Thyroid gland (tissue), 4 donors: ENCODE results near the gene ARFGEF2. TPM values are rescaled to one million over a fixed set of nuclear protein-coding genes. Genes with fewer than 3 reads are reported as not detected.

Experiments used
- DNase-seq, 2 donors: peaks; one replicate each; pipeline ENCODE4 v3.0.0-alpha.2; 2019
- H3K27ac ChIP-seq, 3 donors: fragments of 200-600 bp; sonication (generic); 1 replicate in 2 of 3; 2 replicates in 1 of 3; pipeline ENCODE4 v1.5.1; 2016 to 2019; ENCODE audit warnings: mild to moderate bottlenecking in 1 of 3, moderate library complexity in 1 of 3
- H3K27me3 ChIP-seq: fragments of 200-600 bp; sonication (generic); one replicate; pipeline ENCODE4 v1.5.1; 2019
- H3K36me3 ChIP-seq, 2 donors: fragments of 200-600 bp; sonication (generic); one replicate each; pipeline ENCODE4 v1.5.1; 2016 to 2019
- H3K4me1 ChIP-seq, 2 donors: fragments of 200-600 bp; sonication (generic); one replicate each; pipeline ENCODE4 v1.5.1; 2017 to 2019
- H3K4me3 ChIP-seq, 3 donors: fragments of 200-600 bp; sonication (generic); replicated peaks in 1 of 3; 1 replicate in 2 of 3; 2 replicates in 1 of 3; pipeline ENCODE4 v1.5.1; 2016; ENCODE audit warnings: mild to moderate bottlenecking in 1 of 3
- H3K9me3 ChIP-seq: fragments of 200-600 bp; sonication (generic); one replicate; pipeline ENCODE4 v1.5.1; 2017
- POLR2A ChIP-seq, 2 donors: fragments of 450-650 bp; IDR thresholded peaks; one replicate each; pipeline ENCODE4 v1.6.1; 2017; ENCODE audit warnings: antibody characterized with exemption in 2 of 2, mild to moderate bottlenecking in 2 of 2, moderate library complexity in 1 of 2
- WGBS, 2 donors: methylation state at CpG; one replicate each; pipeline ENCODE4 v1.1.5; 2017; 5-methylcytosine and 5-hydroxymethylcytosine counted together
- intact Hi-C: fragments of 100-400 bp; cut with DNase I; formaldehyde crosslinking; loops from one replicate; pipeline ENCODE4 v1.15.1; 2023
- total RNA-seq, 4 donors: library from RNA; depleted of rRNA; stranded (reverse); fragments of >200 nt; gene quantifications; one replicate each; pipeline ENCODE4 v1.2.3, GENCODE V29; 2016
- TF ChIP-seq, protein P1 (sequence below), 6 experiments: fragments of 200-600 bp in 3 of 6; fragments of 450-650 bp in 3 of 6; sonication (generic) in 3 of 6; IDR thresholded peaks; one replicate each; pipeline ENCODE4 v1.5.1; 2016 to 2019; ENCODE audit warnings: antibody characterized with exemption in 6 of 6, mild to moderate bottlenecking in 2 of 6, inconsistent platforms in 1 of 6, moderate library complexity in 1 of 6

The ARFGEF2 gene
- total RNA-seq, 4 donors from 2014 or later = 92.3 to 131 (median 101) TPM

DNA sequence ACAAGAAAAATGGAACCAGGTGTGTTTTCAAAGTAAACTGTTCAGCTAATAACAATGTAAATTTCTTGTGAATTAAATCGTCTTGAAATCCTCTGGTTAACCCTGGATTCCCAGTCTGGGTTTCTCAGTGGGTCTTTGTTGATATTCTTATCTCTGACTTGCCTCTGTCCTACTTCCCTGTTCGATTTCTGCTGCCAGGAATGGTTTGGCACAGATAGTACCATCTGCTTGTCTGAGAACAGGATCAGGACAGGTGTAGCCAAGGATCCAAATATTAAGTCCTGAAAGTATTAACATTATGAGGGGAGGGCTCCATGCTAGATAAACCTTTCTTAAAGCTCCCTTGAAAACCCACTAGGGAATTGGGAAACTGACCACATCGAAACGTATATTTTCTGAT lies 30.1 kb downstream of the ARFGEF2 start:
- WGBS, 2 donors = 83 to 92% methylated on average over 4 of the region's 4 CpGs
- Histone ChIP-seq H3K4me3 (no peak overlapping the region), H3K27ac (no peak overlapping the region), H3K4me1 (peaks cover 20 to 29% of the 10 kb centered on the region in 2 donors), H3K9me3 (no peaks in the 10 kb centered on the region), H3K36me3 (peaks cover 34 to 52% of the 10 kb centered on the region in 2 donors), H3K27me3 (no peaks in the 10 kb centered on the region)
- no peak for DNase-seq
- intact Hi-C loops = no loop called here
- no peak for TF ChIP-seq POLR2A (IDR thresholded peaks at IDR 0.05)
- TF ChIP-seq, protein P1, sequence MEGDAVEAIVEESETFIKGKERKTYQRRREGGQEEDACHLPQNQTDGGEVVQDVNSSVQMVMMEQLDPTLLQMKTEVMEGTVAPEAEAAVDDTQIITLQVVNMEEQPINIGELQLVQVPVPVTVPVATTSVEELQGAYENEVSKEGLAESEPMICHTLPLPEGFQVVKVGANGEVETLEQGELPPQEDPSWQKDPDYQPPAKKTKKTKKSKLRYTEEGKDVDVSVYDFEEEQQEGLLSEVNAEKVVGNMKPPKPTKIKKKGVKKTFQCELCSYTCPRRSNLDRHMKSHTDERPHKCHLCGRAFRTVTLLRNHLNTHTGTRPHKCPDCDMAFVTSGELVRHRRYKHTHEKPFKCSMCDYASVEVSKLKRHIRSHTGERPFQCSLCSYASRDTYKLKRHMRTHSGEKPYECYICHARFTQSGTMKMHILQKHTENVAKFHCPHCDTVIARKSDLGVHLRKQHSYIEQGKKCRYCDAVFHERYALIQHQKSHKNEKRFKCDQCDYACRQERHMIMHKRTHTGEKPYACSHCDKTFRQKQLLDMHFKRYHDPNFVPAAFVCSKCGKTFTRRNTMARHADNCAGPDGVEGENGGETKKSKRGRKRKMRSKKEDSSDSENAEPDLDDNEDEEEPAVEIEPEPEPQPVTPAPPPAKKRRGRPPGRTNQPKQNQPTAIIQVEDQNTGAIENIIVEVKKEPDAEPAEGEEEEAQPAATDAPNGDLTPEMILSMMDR (IDR thresholded peaks at IDR 0.05) = no peak

DNA sequence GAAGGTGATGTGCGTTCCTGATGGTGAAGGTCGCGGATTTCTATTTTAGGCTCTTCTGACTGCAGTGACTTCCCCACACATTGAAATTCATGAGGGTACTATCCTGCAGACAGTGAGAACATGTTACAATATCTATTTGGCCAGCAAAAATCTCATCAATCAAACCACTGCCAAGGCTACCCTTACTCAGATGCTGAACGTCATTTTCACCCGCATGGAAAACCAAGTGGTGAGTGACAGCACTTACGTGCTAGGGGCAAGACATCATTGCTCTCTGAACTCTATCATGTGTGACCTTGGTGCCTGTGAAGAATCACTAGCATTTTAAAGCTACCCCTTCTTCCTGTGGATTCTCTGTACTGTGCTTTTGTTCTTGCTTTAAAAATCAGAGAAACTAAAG lies 31.1 kb downstream of the ARFGEF2 start:
- 83 to 90% methylated on average over 6 of the region's 6 CpGs for WGBS, 2 donors
- intact Hi-C loops = no loop called here

DNA sequence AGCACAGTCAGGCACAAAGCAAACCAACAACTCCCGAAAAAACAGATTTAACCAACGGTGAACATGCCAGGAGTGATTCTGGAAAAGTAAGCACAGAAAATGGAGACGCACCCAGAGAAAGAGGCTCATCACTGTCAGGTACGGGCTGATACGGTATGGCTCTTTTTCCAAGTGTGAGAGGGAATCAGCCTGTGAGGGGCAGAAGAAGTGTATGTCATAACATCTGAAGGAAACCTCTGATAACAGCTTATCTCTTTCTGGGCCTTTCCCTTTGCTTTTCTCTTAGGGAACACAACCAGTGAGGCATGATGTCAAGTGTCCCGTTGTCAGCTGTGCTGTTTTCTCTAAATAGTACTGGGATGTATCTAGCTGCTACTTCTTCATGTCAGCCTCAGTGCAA lies 32.1 kb downstream of the ARFGEF2 start:
- Histone ChIP-seq H3K4me3 (no peak overlapping the region), H3K36me3 (peaks cover 46 to 59% of the 10 kb centered on the region in 2 donors), H3K9me3 (no peaks in the 10 kb centered on the region), H3K4me1 (peaks cover 17 to 24% of the 10 kb centered on the region in 2 donors), H3K27me3 (no peaks in the 10 kb centered on the region), H3K27ac (peak overlapping the region in 1 of 3 donors; percentile 15)
- intact Hi-C loops = no loop called here
- WGBS, 2 donors = 84 to 87% methylated on average over 6 of the region's 6 CpGs
- no peak for TF ChIP-seq POLR2A (IDR thresholded peaks at IDR 0.05)
- TF ChIP-seq, protein P1 (IDR thresholded peaks at IDR 0.05) = no peak
- DNase-seq = no peak

More for the DNA sequence above, 31.1 kb downstream of the ARFGEF2 start:
- Histone ChIP-seq H3K4me3 (no peak overlapping the region), H3K9me3 (no peaks in the 10 kb centered on the region), H3K27me3 (no peaks in the 10 kb centered on the region), H3K27ac (no peak overlapping the region), H3K36me3 (peaks cover 42 to 59% of the 10 kb centered on the region in 2 donors), H3K4me1 (peaks cover 20 to 29% of the 10 kb centered on the region in 2 donors)
- TF ChIP-seq, protein P1 (IDR thresholded peaks at IDR 0.05) = no peak
- TF ChIP-seq POLR2A (IDR thresholded peaks at IDR 0.05) = no peak
- no peak for DNase-seq

DNA sequence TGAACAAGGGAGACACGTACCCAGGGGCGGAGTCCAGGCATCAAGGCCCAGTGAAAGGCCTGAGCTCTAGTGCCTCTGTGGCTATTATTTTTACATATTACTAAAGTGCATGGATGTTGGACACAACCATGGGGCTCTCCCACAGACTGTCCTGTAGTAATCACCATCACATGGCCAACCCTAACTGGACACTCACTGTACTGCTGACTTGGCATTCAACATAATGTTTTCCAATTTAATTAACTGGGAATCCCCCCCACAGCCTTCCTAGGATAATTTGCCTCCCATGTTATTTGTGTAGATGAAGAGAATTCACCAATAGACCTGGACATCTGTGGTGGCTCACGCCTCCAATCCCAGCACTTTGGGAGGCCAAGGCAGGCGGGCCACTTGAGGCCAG lies 34.5 kb downstream of the ARFGEF2 start:
- DNase-seq = no peak
- Histone ChIP-seq H3K4me1 (peaks cover 0 to 5% of the 10 kb centered on the region in 2 donors), H3K27me3 (no peaks in the 10 kb centered on the region), H3K9me3 (no peaks in the 10 kb centered on the region), H3K27ac (no peak overlapping the region), H3K36me3 (peaks cover 45 to 65% of the 10 kb centered on the region in 2 donors), H3K4me3 (no peak overlapping the region)
- no peak for TF ChIP-seq POLR2A (IDR thresholded peaks at IDR 0.05)
- TF ChIP-seq, protein P1 (IDR thresholded peaks at IDR 0.05) = no peak
- 97 to 100% methylated on average over 4 of the region's 4 CpGs for WGBS, 2 donors
- intact Hi-C loops = no loop called here

DNA sequence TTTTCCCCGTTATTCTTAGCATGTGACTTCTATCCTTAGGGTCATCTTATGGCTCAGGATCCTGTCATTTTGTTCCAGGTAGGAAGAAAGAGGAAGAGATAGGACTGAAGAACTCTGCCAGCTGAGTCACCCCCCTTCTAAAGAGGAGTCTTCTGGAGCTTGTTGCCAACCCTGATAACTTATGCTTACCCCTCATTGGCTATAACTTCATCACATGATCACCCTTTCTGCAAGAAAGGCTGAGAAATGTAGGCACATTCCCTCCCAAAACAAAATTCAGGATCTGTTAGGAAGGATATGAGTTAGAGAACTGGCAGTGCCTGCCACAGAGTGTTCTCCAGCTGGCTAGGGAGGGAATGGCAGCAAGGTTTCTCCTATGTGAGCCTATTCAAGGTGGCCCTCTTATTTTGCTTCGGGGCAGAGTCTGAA lies 35.6 kb downstream of the ARFGEF2 start:
- intact Hi-C loops = no loop called here

More for the DNA sequence above, 35.6 kb downstream of the ARFGEF2 start:
- H3K27ac ChIP-seq = peak overlapping the region in 2 of 3 donors; percentile 34 to 55
- peaks cover 0 to 5% of the 10 kb centered on the region in 2 donors for H3K4me1 ChIP-seq
- H3K36me3 ChIP-seq = peaks cover 41 to 56% of the 10 kb centered on the region in 2 donors
- no peaks in the 10 kb centered on the region for H3K9me3 ChIP-seq
- no peak for DNase-seq
- TF ChIP-seq, protein P1 (IDR thresholded peaks at IDR 0.05) = no peak
- no peak for TF ChIP-seq POLR2A (IDR thresholded peaks at IDR 0.05)
- H3K4me3 ChIP-seq = no peak overlapping the region
- 47 to 48% methylated on average over 2 of the region's 2 CpGs for WGBS, 2 donors
- H3K27me3 ChIP-seq = no peaks in the 10 kb centered on the region
